ENCODE measurements around the gene ATXN7L1. TPM values are rescaled to one million over a fixed set of nuclear protein-coding genes. Genes with fewer than 3 reads are reported as not detected.
"Not testable (repeated sequence)": the region's sequence is repeated elsewhere in the genome, so short reads cannot be mapped to it uniquely, and the experiment has no call there.

ATXN7L1 gene
- total RNA-seq, 4 donors from 2014 or later = 5.9 to 21.2 (median 7.7) TPM

DNA sequence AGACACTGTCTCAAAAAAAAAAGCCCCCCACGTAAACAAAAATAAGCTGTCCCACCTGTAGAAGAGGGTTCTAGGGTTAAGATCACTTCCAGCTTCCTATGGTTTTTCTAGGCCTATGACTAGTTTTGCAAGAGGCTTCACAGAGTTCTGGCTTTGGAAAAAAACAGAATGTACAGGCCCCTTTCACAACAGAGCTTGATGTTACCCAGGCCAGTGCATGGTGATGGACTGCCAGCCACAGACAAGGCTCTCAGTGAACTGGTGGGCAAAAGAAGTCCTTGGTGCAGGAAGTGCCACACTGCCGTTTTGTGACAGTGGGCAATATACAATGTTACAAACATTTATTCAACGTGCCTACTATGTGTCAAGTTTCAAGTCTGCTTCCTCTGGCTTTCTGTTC, 276.8 kb downstream of the ATXN7L1 start:
- H3K4me3 ChIP-seq = no peak overlapping the region
- no peak overlapping the region for H3K27ac ChIP-seq
- H3K27me3 ChIP-seq = no peaks in the 10 kb centered on the region
- 63 to 73% methylated on average over 2 to 3 of the region's 3 CpGs for WGBS, 2 donors (ENCODE audit: low coverage in 1 of 2)
- ATAC-seq = no peak
- no peaks in the 10 kb centered on the region for H3K36me3 ChIP-seq
- H3K4me1 ChIP-seq = no peaks in the 10 kb centered on the region
- H3K9me3 ChIP-seq = no peaks in the 10 kb centered on the region
- no peak for TF ChIP-seq POLR2A (IDR thresholded peaks at IDR 0.05)
- TF ChIP-seq EP300 (IDR thresholded peaks at IDR 0.05) = no peak
- TF ChIP-seq, protein P1, sequence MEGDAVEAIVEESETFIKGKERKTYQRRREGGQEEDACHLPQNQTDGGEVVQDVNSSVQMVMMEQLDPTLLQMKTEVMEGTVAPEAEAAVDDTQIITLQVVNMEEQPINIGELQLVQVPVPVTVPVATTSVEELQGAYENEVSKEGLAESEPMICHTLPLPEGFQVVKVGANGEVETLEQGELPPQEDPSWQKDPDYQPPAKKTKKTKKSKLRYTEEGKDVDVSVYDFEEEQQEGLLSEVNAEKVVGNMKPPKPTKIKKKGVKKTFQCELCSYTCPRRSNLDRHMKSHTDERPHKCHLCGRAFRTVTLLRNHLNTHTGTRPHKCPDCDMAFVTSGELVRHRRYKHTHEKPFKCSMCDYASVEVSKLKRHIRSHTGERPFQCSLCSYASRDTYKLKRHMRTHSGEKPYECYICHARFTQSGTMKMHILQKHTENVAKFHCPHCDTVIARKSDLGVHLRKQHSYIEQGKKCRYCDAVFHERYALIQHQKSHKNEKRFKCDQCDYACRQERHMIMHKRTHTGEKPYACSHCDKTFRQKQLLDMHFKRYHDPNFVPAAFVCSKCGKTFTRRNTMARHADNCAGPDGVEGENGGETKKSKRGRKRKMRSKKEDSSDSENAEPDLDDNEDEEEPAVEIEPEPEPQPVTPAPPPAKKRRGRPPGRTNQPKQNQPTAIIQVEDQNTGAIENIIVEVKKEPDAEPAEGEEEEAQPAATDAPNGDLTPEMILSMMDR (IDR thresholded peaks at IDR 0.05) = no peak
- peak; percentile 40 for TF ChIP-seq POLR2AphosphoS5 (IDR thresholded peaks at IDR 0.05)

DNA sequence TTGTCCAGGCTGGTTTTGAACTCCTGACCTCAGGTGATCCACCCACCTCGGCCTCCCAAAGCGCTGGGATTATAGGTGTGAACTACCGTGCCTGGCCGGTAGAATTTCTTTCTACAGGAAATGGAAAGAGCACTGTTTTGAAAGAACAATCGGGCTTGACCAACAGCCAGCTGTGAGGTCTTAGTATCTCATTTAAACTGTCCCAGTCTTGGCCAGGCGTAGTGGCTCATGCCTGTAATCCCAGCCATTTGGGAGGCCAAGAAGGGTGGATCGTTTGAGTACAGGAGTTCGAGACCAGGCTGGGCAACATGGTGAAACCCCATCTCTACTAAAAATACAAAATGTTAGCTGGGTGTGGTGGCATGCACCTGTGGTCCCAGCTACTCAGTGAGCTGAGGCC, 277.3 kb downstream of the ATXN7L1 start:
- not testable (repeated sequence) for ATAC-seq, H3K36me3 ChIP-seq, H3K27me3 ChIP-seq, H3K9me3 ChIP-seq, H3K4me1 ChIP-seq, H3K4me3 ChIP-seq, H3K27ac ChIP-seq
- WGBS, 2 donors (ENCODE audit: low coverage in 1 of 2) = 100% methylated on average over 1 of the region's 8 CpGs; no CpG with 5 or more reads in 1 of the 2 donors

DNA sequence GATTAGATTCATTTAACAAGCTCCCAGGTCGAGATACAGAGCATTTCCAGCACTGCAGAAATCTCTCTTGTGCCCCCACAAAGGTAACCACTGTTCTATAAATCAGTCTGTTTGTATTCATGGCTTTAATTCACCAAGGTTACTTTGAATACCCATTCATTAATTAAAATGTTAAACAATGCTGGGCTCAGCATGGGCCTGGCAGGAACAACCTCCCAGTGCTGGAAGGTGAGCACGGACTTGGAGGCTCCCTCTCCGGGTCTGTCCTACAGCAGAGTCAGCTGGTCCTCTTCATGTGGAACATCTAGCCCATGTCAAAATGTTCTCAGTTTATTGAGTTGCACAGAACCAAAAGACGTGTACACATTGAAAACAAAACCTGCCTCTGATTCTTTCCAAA, 279.5 kb downstream of the ATXN7L1 start:
- Histone ChIP-seq H3K9me3 (no peaks in the 10 kb centered on the region), H3K27ac (no peak overlapping the region), H3K4me3 (no peak overlapping the region), H3K4me1 (no peaks in the 10 kb centered on the region), H3K27me3 (no peaks in the 10 kb centered on the region), H3K36me3 (no peaks in the 10 kb centered on the region)
- ATAC-seq = no peak
- TF ChIP-seq POLR2A (IDR thresholded peaks at IDR 0.05) = no peak
- TF ChIP-seq POLR2AphosphoS5 (IDR thresholded peaks at IDR 0.05) = no peak
- 26 to 37% methylated on average over 3 to 4 of the region's 4 CpGs for WGBS, 2 donors (ENCODE audit: low coverage in 1 of 2)

DNA sequence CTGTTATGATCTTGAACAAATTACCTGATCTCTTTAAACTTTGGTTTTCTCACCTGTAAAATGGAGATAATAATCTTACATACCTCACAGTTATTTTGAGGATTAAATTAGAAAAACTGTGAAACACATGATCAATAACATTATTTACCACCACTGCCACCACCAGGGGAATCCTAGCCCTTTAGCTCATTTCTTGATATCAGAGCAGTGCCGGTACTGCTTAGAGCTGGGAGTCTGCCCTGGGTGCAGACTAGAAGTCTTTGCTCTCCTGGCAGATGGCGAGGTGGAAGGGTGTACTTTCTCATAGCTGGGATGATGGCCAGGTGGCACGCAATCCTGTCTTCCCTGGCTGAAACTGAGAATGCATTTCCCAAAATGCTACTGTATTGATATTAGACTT, 282.4 kb downstream of the ATXN7L1 start:
- 41 to 60% methylated on average over 1 to 3 of the region's 3 CpGs for WGBS, 2 donors (ENCODE audit: low coverage in 1 of 2)
- ATAC-seq = no peak
- H3K27me3 ChIP-seq = no peaks in the 10 kb centered on the region

DNA sequence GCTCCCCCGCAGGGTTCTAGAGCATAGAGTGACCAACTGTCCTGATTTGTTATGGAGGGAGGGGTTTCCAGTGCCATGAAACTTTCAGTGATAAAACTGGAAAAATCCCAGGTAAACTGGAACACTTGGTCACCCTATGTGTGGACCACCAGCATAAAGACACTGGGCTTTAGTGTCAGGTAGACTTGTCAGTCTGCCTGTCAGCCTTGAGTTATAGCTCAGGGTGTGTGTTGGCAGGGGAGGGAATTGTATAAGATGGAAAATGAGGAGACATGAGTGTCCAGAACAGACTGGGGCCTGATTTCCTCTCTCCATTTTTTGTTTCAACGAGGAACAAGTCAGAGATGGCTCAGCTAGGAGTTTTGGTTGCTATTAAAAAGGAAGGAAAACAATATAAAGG, 284.9 kb downstream of the ATXN7L1 start:
- Histone ChIP-seq H3K36me3 (no peaks in the 10 kb centered on the region), H3K4me1 (peaks cover 0 to 4% (median 0%) of the 10 kb centered on the region in 3 donors), H3K27ac (no peak overlapping the region), H3K27me3 (no peaks in the 10 kb centered on the region), H3K4me3 (no peak overlapping the region), H3K9me3 (no peaks in the 10 kb centered on the region)
- TF ChIP-seq POLR2A (IDR thresholded peaks at IDR 0.05) (no peak), EP300 (IDR thresholded peaks at IDR 0.05) (no peak), POLR2AphosphoS5 (IDR thresholded peaks at IDR 0.05) (no peak)
- TF ChIP-seq, protein P1 (IDR thresholded peaks at IDR 0.05) = no peak
- no peak for ATAC-seq
- WGBS, 2 donors (ENCODE audit: low coverage in 1 of 2) = 71 to 73% methylated on average over 2 of the region's 2 CpGs

More for the DNA sequence above, 282.4 kb downstream of the ATXN7L1 start:
- Histone ChIP-seq H3K4me1 (peaks cover 0 to 4% (median 0%) of the 10 kb centered on the region in 3 donors), H3K9me3 (no peaks in the 10 kb centered on the region), H3K36me3 (no peaks in the 10 kb centered on the region), H3K27ac (no peak overlapping the region), H3K4me3 (no peak overlapping the region)
- TF ChIP-seq POLR2AphosphoS5 (IDR thresholded peaks at IDR 0.05) = no peak
- no peak for TF ChIP-seq EP300 (IDR thresholded peaks at IDR 0.05)
- no peak for TF ChIP-seq POLR2A (IDR thresholded peaks at IDR 0.05)
- TF ChIP-seq, protein P1 (IDR thresholded peaks at IDR 0.05) = no peak

DNA sequence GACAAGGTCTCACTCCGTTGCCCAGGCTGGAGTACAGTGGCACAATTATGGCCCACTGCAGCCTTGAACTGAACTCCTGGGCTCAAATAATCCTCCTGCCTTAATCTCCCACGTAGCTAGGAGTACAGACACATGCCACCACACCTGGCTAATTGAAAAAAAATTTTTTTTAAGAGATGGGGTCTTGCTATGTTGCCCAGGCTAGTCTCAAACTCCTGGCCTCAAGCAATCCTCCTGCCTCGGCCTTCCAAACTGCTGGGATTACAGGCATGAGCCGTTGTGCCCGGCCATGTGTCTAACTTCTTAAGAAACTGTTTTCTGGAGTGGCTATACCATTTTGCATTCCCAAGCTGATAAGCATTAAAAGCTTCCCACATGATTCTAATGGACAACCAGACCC, 285.6 kb downstream of the ATXN7L1 start:
- TF ChIP-seq, protein P1 (IDR thresholded peaks at IDR 0.05) = no peak
- TF ChIP-seq POLR2A (IDR thresholded peaks at IDR 0.05) = no peak
- TF ChIP-seq EP300 (IDR thresholded peaks at IDR 0.05) = no peak
- TF ChIP-seq POLR2AphosphoS5 (IDR thresholded peaks at IDR 0.05) = no peak
- ATAC-seq = no peak
- WGBS, 2 donors (ENCODE audit: low coverage in 1 of 2) = 95% methylated on average over 5 of the region's 5 CpGs; no CpG with 5 or more reads in 1 of the 2 donors
- Histone ChIP-seq H3K36me3 (no peaks in the 10 kb centered on the region), H3K4me3 (no peak overlapping the region), H3K9me3 (no peaks in the 10 kb centered on the region), H3K27ac (no peak overlapping the region), H3K27me3 (no peaks in the 10 kb centered on the region), H3K4me1 (peaks cover 0 to 4% (median 0%) of the 10 kb centered on the region in 3 donors)

All from gastroesophageal sphincter (tissue), 4 donors.